Keratinocyte (primary cell): Measurements from ENCODE around the gene MIA2. TPM values are rescaled to one million over a fixed set of nuclear protein-coding genes. Genes with fewer than 3 reads are reported as not detected.

Experiments used
- DNase-seq: peaks from one replicate; pipeline ENCODE4 v3.0.0-alpha.2; 2011; ENCODE audit warnings: low read depth, missing footprints, low spot score
- FAIRE-seq: peaks from 2 replicates; lab custom pipeline; 2011; peaks lifted over from hg19 to GRCh38; lab: Jason Lieb, UNC
- H2AFZ ChIP-seq: 2 replicates; pipeline ENCODE4 v1.6.0; 2012; ENCODE audit warnings: low read length, control low read depth, inconsistent platforms; ENCODE audit not compliant: control insufficient read depth
- H3K27ac ChIP-seq: 2 replicates; pipeline ENCODE4 v1.5.1; 2011; ENCODE audit warnings: low read length; ENCODE audit not compliant: control insufficient read depth, insufficient read depth
- H3K27me3 ChIP-seq: 3 replicates; pipeline ENCODE4 v1.6.0; 2011; ENCODE audit warnings: low read length; ENCODE audit not compliant: control insufficient read depth, insufficient read depth; ENCODE audit errors: extremely low read depth
- H3K36me3 ChIP-seq, 2 experiments: 2 replicates in 1 of 2; 3 replicates in 1 of 2; pipeline ENCODE4 v1.5.1; 2011; ENCODE audit warnings: low read length in 2 of 2, mild to moderate bottlenecking in 1 of 2; ENCODE audit not compliant: control insufficient read depth in 2 of 2, insufficient read depth in 2 of 2; ENCODE audit errors: extremely low read depth in 1 of 2
- H3K4me1 ChIP-seq: 3 replicates; pipeline ENCODE4 v1.5.1; 2011; ENCODE audit warnings: low read length; ENCODE audit not compliant: control insufficient read depth, insufficient read depth; ENCODE audit errors: extremely low read depth
- H3K4me2 ChIP-seq: 3 replicates; pipeline ENCODE4 v1.6.0; 2011; ENCODE audit warnings: low read depth, low read length; ENCODE audit not compliant: control insufficient read depth, insufficient read depth; ENCODE audit errors: extremely low read depth
- H3K4me3 ChIP-seq, 3 experiments: fragments of 200-600 bp in 1 of 3; sonication (generic) in 1 of 3; 2 replicates in 2 of 3; 3 replicates in 1 of 3; pipeline ENCODE4 v1.5.1; 2011 to 2016; ENCODE audit warnings: low read length in 3 of 3, mild to moderate bottlenecking in 3 of 3, control low read depth in 2 of 3, inconsistent platforms in 1 of 3, low read depth in 1 of 3, mixed read lengths in 1 of 3, mixed run types in 1 of 3, moderate library complexity in 1 of 3; ENCODE audit not compliant: control insufficient read depth in 2 of 3, insufficient read depth in 2 of 3; ENCODE audit errors: extremely low read depth in 1 of 3
- H3K79me2 ChIP-seq: 2 replicates; pipeline ENCODE4 v1.6.0; 2012; ENCODE audit warnings: low read length; ENCODE audit not compliant: control insufficient read depth, insufficient read depth
- H3K9ac ChIP-seq: 3 replicates; pipeline ENCODE4 v1.6.0; 2011; ENCODE audit warnings: low read length; ENCODE audit not compliant: control insufficient read depth, insufficient read depth; ENCODE audit errors: extremely low read depth
- H3K9me1 ChIP-seq: 3 replicates; pipeline ENCODE4 v1.6.0; 2011; ENCODE audit warnings: low read length; ENCODE audit not compliant: control insufficient read depth, insufficient read depth; ENCODE audit errors: extremely low read depth
- H3K9me3 ChIP-seq: 2 replicates; pipeline ENCODE4 v1.5.1; 2012; ENCODE audit warnings: low read depth, low read length; ENCODE audit not compliant: control insufficient read depth
- H4K20me1 ChIP-seq: 3 replicates; pipeline ENCODE4 v1.6.0; 2011; ENCODE audit warnings: low read length; ENCODE audit not compliant: control insufficient read depth, insufficient read depth; ENCODE audit errors: extremely low read depth
- CTCF ChIP-seq, 3 experiments: IDR thresholded peaks in 1 of 3; conservative IDR thresholded peaks in 1 of 3; optimal IDR thresholded peaks in 1 of 3; 2 replicates in 2 of 3; 3 replicates in 1 of 3; pipeline versions ENCODE3 to v1.5.1; 2011; ENCODE audit warnings: low read length in 3 of 3, mild to moderate bottlenecking in 3 of 3, moderate library complexity in 2 of 3, control low read depth in 1 of 3, inconsistent platforms in 1 of 3; ENCODE audit not compliant: insufficient read depth in 2 of 3; ENCODE audit errors: extremely low read depth in 1 of 3
- EZH2 ChIP-seq: IDR thresholded peaks from one replicate; pipeline ENCODE4 v1.6.1; 2012; ENCODE audit warnings: inconsistent platforms, mild to moderate bottlenecking, low read length, moderate library complexity
- dilution Hi-C: fragments of 300-500 bp; cut with MboI; formaldehyde crosslinking; loops from one replicate; pipeline ENCODE4 v1.7.0; 2020; ENCODE audit warnings: low sequenced_read_pairs; ENCODE audit not compliant: extremely low pct_ligation_motif_present
- polyA plus RNA-seq, 5 experiments: library from polyadenylated mRNA; depleted of rRNA in 3 of 5; stranded (reverse) in 3 of 5; stranded (forward) in 1 of 5; unstranded in 1 of 5; fragments of >200 nt; gene quantifications; 1 replicate in 1 of 5; 2 replicates in 3 of 5; 3 replicates in 1 of 5; pipeline versions ENCODE4 v1.2.1 to v1.2.3, GENCODE V29; 2011 to 2012; ENCODE audit warnings: missing spikeins in 2 of 5, low read depth in 1 of 5, low replicate concordance in 1 of 5

MIA2 gene
- polyA plus RNA-seq, 1 donor (not counting 4 experiments of a cell fraction or from before 2014, with no cell fraction given), result 21.9 TPM

GRCh38 chr14:39374851-39375250 lies 141.1 kb downstream of the MIA2 start:
- Histone ChIP-seq H3K9me3 (no peaks in the 10 kb centered on the region), H3K4me1 (peaks cover 6% of the 10 kb centered on the region), H3K9me1 (no peaks in the 10 kb centered on the region), H4K20me1 (no peaks in the 10 kb centered on the region), H3K4me2 (no peak overlapping the region), H3K36me3 (peaks cover 0 to 3% of the 10 kb centered on the region in 2 experiments), H3K79me2 (no peaks in the 10 kb centered on the region), H3K9ac (no peak overlapping the region), H3K27ac (no peak overlapping the region), H3K27me3 (no peaks in the 10 kb centered on the region), H2AFZ (peak overlapping the region; percentile 13), H3K4me3 (no peak overlapping the region)
- FAIRE-seq (no peak), DNase-seq (no peak)
- dilution Hi-C loops, result no loop called here
- TF ChIP-seq CTCF (optimal IDR thresholded peaks at IDR 0.05 in 1 of 3, IDR thresholded peaks at IDR 0.05 in 1 of 3, conservative IDR thresholded peaks at IDR 0.05 in 1 of 3; ENCODE audit: extremely low read depth in 1 of 3, insufficient read depth in 2 of 3, low read length in 3 of 3) (no peak), EZH2 (no peak)

GRCh38 chr14:39376667-39377403 lies 143.1 kb downstream of the MIA2 start:
- Histone ChIP-seq H3K9me3 (no peaks in the 10 kb centered on the region), H2AFZ (peak overlapping the region; percentile 33), H3K79me2 (no peaks in the 10 kb centered on the region), H3K4me1 (peaks cover 6% of the 10 kb centered on the region), H3K9ac (no peak overlapping the region), H3K27me3 (no peaks in the 10 kb centered on the region), H3K4me2 (no peak overlapping the region), H4K20me1 (no peaks in the 10 kb centered on the region), H3K36me3 (no peaks in the 10 kb centered on the region), H3K9me1 (no peaks in the 10 kb centered on the region), H3K27ac (no peak overlapping the region), H3K4me3 (no peak overlapping the region)
- DNase-seq (no peak), FAIRE-seq (peak; percentile 65)
- no peak for TF ChIP-seq EZH2
- TF ChIP-seq CTCF (optimal IDR thresholded peaks at IDR 0.05 in 1 of 3, IDR thresholded peaks at IDR 0.05 in 1 of 3, conservative IDR thresholded peaks at IDR 0.05 in 1 of 3; ENCODE audit: extremely low read depth in 1 of 3, insufficient read depth in 2 of 3, low read length in 3 of 3), result no peak
- dilution Hi-C loops, result no loop called here
